Omental fat pad (tissue), 4 donors: ENCODE data around the gene ARHGEF10L. TPM values are rescaled to one million over a fixed set of nuclear protein-coding genes. Genes with fewer than 3 reads are reported as not detected.
"Not testable (repeated sequence)": the region's sequence is repeated elsewhere in the genome, so short reads cannot be mapped to it uniquely, and the experiment has no call there.

Experiments used
- ATAC-seq: fragments of 150-250 bp; one replicate; pipeline ENCODE4 v1.9.1; 2016; ENCODE audit warnings: mild to moderate bottlenecking, moderate library complexity; ENCODE audit not compliant: low FRiP score
- DNase-seq: peaks from one replicate; pipeline ENCODE4 v3.0.0-alpha.2; 2019; ENCODE audit warnings: low spot score
- total RNA-seq, 4 donors: library from RNA; depleted of rRNA; stranded (reverse); fragments of >200 nt; gene quantifications; one replicate each; pipeline ENCODE4 v1.1.0, GENCODE V29; 2016
- TF ChIP-seq, protein P1 (sequence below), 3 donors: fragments of 450-650 bp; IDR thresholded peaks; one replicate each; pipeline ENCODE4 v1.5.1; 2016 to 2017; ENCODE audit warnings: antibody characterized with exemption in 3 of 3, mild to moderate bottlenecking in 3 of 3, moderate library complexity in 2 of 3

ARHGEF10L gene
- total RNA-seq, 4 donors from 2014 or later, result 17.3 to 59.0 (median 39.9) TPM

DNA sequence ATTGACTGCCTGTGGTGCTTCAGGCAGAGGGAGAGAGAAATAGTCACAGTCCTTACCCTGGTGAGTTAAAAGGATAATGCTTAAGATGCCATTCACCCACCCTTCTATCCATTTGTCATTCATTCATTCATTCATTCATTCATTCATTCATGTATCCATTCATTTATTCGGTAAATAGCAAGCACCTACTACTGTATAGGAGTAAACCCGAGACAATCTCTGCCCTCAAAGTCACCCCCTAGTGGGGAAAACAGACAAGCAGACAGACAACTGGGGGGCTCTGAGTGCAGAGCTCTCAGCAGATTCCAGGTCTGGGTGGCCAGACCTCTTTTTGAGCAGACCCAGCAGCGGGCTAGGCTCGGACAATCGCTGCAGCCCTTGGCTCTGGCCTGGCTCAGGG lies 201.6 kb downstream of the ARHGEF10L start:
- TF ChIP-seq, protein P1, sequence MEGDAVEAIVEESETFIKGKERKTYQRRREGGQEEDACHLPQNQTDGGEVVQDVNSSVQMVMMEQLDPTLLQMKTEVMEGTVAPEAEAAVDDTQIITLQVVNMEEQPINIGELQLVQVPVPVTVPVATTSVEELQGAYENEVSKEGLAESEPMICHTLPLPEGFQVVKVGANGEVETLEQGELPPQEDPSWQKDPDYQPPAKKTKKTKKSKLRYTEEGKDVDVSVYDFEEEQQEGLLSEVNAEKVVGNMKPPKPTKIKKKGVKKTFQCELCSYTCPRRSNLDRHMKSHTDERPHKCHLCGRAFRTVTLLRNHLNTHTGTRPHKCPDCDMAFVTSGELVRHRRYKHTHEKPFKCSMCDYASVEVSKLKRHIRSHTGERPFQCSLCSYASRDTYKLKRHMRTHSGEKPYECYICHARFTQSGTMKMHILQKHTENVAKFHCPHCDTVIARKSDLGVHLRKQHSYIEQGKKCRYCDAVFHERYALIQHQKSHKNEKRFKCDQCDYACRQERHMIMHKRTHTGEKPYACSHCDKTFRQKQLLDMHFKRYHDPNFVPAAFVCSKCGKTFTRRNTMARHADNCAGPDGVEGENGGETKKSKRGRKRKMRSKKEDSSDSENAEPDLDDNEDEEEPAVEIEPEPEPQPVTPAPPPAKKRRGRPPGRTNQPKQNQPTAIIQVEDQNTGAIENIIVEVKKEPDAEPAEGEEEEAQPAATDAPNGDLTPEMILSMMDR (IDR thresholded peaks at IDR 0.05), result no peak
- no peak for DNase-seq
- no peak for ATAC-seq

DNA sequence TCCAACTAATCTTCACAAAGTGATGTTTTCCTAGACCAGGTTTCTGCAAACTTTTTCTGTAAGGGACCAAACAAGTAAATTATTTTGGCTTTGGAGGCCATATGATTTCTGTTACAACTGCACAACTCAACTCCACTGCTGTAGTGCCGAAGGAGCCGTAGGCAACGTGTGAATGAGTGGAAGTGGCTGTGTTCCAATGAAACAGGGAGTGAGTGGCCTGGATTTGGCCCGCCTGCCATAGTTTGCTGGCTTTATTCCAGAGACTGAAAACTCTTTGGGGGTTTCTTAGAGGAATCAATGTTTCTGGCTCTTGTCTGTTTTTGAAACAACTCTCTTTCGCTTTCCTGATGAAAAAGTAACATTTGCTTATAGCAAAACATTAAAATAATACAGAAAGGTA lies 203.1 kb downstream of the ARHGEF10L start:
- no peak for DNase-seq

DNA sequence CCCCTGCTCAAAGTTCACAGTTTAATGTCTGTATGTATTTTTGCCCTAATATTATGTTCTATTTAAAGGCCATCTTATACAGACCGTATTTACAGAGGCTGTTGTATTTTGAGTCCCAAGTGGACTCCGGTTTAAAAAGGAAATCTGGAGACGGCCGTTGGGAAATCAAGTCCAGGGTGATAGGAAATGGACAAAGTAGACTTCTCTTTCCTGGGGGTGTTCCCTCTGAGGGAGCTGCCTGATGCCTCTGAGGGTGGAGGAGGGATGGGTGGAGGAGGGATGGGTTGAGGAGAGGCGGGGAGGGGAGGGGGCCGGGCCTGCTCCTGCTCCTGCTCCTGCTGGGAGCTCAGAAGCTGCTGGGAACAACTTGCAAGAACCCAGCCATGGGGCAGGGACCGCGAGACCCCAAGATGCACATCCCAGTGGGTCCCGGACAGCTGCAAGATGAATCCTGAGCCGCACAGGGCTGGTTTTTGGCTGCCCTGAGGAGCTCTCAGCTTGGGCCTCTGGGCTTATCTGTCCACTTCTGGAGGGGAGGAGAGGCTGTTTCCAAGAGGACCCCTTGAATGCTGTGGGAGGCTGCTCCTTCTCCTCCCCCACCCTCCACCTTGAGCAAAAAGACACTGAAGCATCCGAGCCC lies 203.6 kb downstream of the ARHGEF10L start:
- ATAC-seq, result no peak
- DNase-seq, result no peak
- TF ChIP-seq, protein P1 (IDR thresholded peaks at IDR 0.05), result no peak

More for the DNA sequence above, 203.1 kb downstream of the ARHGEF10L start:
- ATAC-seq, result no peak
- TF ChIP-seq, protein P1 (IDR thresholded peaks at IDR 0.05), result no peak

DNA sequence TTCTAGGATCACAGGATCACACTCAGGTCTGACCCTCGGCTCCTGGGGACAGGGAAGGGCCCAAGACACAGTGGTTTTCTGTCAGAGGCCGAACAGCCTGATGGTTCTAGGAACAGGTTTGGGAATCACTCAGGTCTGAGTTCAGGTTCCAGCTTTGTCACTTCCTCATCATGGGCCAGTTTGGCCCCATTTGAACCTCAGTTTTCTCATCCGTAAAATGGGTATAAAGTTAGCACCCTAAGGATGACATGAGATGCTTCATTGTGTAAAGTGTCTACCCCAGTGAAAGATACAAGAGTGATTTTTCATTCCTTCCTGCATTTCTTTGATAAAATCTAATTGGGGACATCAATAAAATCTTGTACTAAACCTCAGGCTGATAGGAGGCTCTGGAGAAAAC lies 204.4 kb downstream of the ARHGEF10L start:
- no peak for DNase-seq
- ATAC-seq, result no peak
- TF ChIP-seq, protein P1 (IDR thresholded peaks at IDR 0.05), result no peak

DNA sequence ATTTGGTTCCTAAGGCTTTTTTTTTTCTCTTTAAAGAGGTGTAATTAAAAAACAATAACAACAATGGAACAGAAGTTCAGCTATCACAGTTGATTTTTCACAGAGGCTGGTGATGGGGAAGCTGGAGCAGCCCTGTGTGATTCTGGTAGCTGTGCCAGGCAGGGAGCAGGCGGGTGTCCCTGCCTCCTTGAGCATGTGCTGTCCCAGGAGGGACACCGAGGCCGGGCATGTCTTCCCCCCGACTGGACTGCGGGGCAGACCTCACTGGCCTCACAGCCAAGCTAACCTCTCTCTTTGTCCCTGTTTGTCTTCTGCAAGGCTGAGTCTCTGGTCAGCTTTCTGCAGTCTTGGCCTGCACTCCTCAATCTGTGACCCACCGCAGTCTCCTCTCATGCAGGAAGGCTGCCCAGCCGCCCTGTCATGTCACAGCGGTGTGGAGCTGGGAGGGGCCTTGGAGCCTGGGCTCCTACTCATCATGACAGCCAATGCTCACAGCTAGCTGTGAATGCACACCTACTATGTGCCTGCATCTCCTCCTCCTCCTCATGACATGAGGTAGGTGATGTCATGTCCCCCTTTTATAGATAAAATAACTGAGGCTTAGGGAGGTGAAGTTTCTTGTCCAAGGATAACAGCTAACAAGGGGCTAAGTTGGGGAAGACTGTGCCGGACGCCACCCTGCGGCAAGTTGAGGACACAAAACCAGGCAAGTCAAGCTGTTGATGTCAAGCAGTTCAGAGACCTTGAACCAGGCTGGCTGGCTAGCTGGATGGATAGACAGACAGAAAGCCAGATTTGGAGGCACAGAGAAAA lies 205.4 kb downstream of the ARHGEF10L start:
- ATAC-seq (no peak), DNase-seq (no peak)
- TF ChIP-seq, protein P1 (IDR thresholded peaks at IDR 0.05), result no peak

DNA sequence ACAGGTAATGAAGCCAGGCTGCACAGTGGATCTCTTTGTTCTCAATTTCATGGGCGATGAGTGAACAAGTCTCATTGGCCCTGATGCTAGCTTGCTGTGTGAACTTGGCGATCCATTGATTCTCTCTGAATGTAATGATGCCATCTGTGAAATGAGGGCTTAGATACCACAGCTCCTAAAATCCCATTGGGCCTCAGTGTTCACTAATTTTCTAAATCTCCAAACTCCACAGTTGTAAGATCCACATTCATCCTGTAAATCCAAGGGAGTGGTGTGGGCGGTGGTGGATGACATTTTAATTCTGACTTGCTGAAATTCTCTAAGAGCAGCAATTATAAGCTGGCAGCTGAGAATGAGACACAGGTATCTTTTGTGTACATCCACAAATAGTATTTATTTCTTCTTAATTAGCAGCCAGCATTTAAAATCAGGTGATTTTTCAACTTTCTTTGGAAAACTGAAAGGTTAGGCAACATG lies 206.0 kb downstream of the ARHGEF10L start:
- DNase-seq, result no peak
- ATAC-seq, result no peak
- TF ChIP-seq, protein P1 (IDR thresholded peaks at IDR 0.05), result no peak

DNA sequence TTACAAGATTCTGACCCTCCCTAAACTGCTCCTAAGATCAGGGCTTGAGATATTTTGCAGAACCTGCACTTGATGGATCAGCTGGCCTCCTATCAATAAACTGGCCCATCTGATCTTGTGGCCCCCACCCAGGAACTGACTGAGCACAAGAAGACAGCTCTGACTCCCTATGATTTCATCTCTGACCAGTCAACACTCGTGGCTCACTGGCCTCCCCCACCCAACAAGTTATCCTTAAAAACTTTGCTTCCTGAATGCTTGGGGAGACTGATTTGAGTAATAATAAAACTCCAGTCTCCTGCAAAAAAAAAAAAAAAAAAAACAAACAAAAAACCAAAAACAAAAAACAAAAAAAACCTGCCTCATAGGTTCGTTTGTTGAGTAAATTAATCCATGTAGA lies 206.8 kb downstream of the ARHGEF10L start:
- not testable (repeated sequence) for DNase-seq, ATAC-seq
